Chondrocyte (in vitro differentiated cells): ENCODE results near the gene OR51A7. TPM values are rescaled to one million over a fixed set of nuclear protein-coding genes. Genes with fewer than 3 reads are reported as not detected.

Source experiments
- DNase-seq: peaks from one replicate; pipeline ENCODE4 v3.0.0; 2021; ENCODE audit warnings: mixed read lengths, low spot score
- H3K27ac Mint-ChIP-seq: one replicate; pipeline ENCODE4 v1.8.0; 2021; ENCODE audit warnings: mild to moderate bottlenecking, moderate library complexity, mixed read lengths; ENCODE audit not compliant: unreplicated experiment
- H3K27me3 Mint-ChIP-seq: 2 replicates; pipeline ENCODE4 v1.8.0; 2021; ENCODE audit warnings: low read depth, mixed read lengths
- H3K36me3 Mint-ChIP-seq: 2 replicates; pipeline ENCODE4 v1.8.0; 2021; ENCODE audit warnings: low read depth, mixed read lengths
- H3K4me1 Mint-ChIP-seq: 2 replicates; pipeline ENCODE4 v1.8.0; 2021; ENCODE audit warnings: low read depth, mild to moderate bottlenecking, mixed read lengths
- H3K4me3 Mint-ChIP-seq: one replicate; pipeline ENCODE4 v1.8.0; 2021; ENCODE audit warnings: mild to moderate bottlenecking, moderate library complexity, mixed read lengths; ENCODE audit not compliant: unreplicated experiment
- H3K9me3 Mint-ChIP-seq: 2 replicates; pipeline ENCODE4 v1.8.0; 2021; ENCODE audit warnings: low read depth, mixed read lengths
- total RNA-seq: library from RNA; stranded (reverse); gene quantifications from 3 replicates; pipeline ENCODE4 v1.2.1, GENCODE V29; 2021
- TF ChIP-seq, protein P1 (sequence below): fragments of 200-600 bp; sonication (generic); IDR thresholded peaks from 2 replicates; pipeline ENCODE4 v1.5.0; 2021; ENCODE audit warnings: antibody characterized with exemption, mild to moderate bottlenecking, moderate library complexity

The OR51A7 gene
- total RNA-seq, 1 donor from 2014 or later = not detected

DNA sequence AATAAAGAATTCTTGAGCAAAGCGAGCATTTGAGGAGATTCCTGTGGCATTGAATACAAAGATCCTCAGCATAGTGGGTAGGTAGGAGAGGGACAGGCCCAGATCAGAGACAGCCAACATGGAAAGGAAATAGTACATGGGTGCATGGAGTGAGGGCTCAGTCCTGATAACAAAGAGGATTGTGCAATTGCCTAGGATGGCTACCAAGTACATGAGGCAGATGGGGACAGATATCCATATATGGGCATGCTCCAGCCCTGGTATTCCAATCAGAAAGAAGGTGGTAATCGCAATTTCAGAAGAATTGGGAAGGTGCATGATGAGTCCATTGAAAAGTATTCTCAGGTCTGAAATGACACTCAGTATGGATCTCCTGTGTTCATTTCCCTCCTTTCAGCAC lies 13.3 kb upstream of the OR51A7 start:
- Mint-ChIP-seq H3K27ac (no peak overlapping the region), H3K4me1 (peaks cover 9% of the 10 kb centered on the region), H3K27me3 (no peaks in the 10 kb centered on the region), H3K36me3 (no peaks in the 10 kb centered on the region), H3K4me3 (no peak overlapping the region), H3K9me3 (peaks cover 8% of the 10 kb centered on the region)
- DNase-seq = no peak
- TF ChIP-seq, protein P1, sequence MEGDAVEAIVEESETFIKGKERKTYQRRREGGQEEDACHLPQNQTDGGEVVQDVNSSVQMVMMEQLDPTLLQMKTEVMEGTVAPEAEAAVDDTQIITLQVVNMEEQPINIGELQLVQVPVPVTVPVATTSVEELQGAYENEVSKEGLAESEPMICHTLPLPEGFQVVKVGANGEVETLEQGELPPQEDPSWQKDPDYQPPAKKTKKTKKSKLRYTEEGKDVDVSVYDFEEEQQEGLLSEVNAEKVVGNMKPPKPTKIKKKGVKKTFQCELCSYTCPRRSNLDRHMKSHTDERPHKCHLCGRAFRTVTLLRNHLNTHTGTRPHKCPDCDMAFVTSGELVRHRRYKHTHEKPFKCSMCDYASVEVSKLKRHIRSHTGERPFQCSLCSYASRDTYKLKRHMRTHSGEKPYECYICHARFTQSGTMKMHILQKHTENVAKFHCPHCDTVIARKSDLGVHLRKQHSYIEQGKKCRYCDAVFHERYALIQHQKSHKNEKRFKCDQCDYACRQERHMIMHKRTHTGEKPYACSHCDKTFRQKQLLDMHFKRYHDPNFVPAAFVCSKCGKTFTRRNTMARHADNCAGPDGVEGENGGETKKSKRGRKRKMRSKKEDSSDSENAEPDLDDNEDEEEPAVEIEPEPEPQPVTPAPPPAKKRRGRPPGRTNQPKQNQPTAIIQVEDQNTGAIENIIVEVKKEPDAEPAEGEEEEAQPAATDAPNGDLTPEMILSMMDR = no peak

DNA sequence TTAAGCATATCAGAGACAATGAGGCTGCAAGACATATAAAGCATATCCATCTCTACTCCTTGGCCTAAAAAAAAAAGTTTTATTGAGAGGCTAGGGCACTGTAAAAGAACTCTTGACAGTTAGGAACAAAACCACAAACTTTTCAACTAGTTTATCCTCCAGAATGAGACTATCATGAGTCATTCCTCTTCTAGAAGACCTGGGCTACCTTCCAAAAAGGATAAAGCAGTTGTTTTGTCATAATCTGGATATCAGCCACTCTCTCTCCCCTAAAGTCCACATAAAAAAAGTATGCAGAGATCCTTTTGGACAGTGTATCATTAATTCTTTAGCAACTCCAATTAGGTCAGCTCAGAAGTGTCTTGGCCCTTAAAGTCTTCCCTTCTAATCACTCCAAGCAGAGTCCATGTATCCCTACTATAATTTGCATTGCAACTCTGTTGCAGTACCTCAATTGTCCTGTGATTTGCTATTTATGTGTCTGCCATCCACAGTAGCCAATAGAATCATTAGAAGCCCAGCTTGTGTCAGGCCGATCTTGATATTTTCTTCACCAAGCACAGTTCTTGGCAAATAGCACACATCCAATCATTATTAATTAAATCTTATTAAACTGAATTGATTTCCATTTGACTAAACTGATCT lies 11.5 kb upstream of the OR51A7 start:
- Mint-ChIP-seq H3K27ac (peak overlapping the region; percentile 15), H3K36me3 (no peaks in the 10 kb centered on the region), H3K4me1 (peaks cover 12% of the 10 kb centered on the region), H3K4me3 (no peak overlapping the region), H3K9me3 (peaks cover 8% of the 10 kb centered on the region), H3K27me3 (no peaks in the 10 kb centered on the region)
- TF ChIP-seq, protein P1 = peak; percentile 55
- no peak for DNase-seq

DNA sequence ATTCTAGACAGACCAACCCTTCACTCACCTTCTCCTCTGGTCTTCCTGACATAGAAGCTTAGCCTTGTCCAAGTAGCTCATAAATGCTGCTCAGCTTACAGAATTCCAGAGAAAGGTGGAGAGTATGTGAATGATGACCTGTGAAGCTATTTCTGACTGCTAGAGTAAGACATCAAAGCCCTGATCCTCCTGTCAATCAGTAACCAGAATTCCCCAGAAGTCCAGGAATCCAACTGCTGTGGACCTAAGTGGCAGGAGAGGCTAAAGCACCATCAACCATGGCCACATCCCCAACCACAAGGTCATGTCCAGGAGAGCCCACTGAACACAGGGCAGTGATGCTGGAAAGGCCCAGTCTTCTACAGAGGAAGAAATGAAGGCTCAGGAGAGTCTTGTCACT lies 13.0 kb downstream of the OR51A7 start:
- Mint-ChIP-seq H3K4me3 (no peak overlapping the region), H3K36me3 (peaks cover 1% of the 10 kb centered on the region), H3K27ac (no peak overlapping the region), H3K9me3 (no peaks in the 10 kb centered on the region), H3K27me3 (peaks cover 15% of the 10 kb centered on the region), H3K4me1 (no peaks in the 10 kb centered on the region)
- TF ChIP-seq, protein P1 = no peak
- no peak for DNase-seq

DNA sequence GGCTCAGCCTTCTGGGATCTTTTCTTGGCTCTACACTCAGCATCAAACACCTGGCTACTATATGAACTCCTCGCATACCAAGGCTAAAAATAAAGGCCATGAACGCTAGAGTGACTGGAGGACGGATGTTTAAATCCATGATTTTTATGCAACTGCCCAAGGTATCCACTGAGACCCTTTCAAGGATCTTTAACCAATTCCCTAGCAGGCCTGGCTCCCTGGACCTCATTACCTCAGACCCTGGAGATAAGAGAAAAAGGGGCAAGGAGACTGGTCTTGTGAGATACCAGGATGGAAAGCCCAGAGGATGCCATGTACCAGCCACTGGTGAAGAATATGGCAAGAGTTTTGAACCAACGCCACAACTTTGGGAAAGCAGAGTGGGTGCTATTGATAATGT lies 15.7 kb downstream of the OR51A7 start, which contains the start of gene OR51G2:
Gene OR51G2 (minus strand): TSS at position 101 of the 400 bp plus-strand sequence. CDS start 3,687 bp downstream, outside the sequence.
- H3K9me3 Mint-ChIP-seq = no peaks in the 10 kb centered on the region
- no peak within 1 kb of the TSS for H3K27ac Mint-ChIP-seq
- H3K4me3 Mint-ChIP-seq = no peak within 1 kb of the TSS
- TF ChIP-seq, protein P1 = no peak
- H3K36me3 Mint-ChIP-seq = peaks cover 1% of the 10 kb centered on the region
- H3K27me3 Mint-ChIP-seq = peaks cover 15% of the 10 kb centered on the region
- no peak for DNase-seq
- no peaks in the 10 kb centered on the region for H3K4me1 Mint-ChIP-seq

DNA sequence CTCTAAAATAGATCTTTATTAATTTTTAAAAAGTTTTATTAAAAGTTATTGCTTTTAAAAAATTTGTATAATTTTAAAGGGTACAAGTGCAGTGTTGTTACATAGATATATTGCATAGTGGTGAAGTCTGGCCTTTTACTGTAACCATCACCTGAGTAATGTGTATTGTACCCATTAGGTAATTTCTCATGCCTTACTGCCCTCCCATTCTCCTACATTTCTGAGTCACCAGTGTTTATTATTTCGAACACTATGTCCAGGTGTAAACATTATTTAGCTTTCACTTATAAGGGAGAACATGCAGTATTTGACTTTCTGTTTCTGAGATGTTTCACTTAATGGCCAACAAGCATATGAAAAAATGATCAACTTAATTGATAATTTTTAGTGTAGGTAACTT lies 18.2 kb downstream of the OR51A7 start:
- Mint-ChIP-seq H3K4me3 (no peak overlapping the region), H3K27ac (no peak overlapping the region), H3K36me3 (no peaks in the 10 kb centered on the region), H3K27me3 (peaks cover 19% of the 10 kb centered on the region), H3K9me3 (no peaks in the 10 kb centered on the region), H3K4me1 (no peaks in the 10 kb centered on the region)
- TF ChIP-seq, protein P1 = no peak
- DNase-seq = no peak
